ENCODE measurements around the gene DLL1.

The DLL1 gene

DNA sequence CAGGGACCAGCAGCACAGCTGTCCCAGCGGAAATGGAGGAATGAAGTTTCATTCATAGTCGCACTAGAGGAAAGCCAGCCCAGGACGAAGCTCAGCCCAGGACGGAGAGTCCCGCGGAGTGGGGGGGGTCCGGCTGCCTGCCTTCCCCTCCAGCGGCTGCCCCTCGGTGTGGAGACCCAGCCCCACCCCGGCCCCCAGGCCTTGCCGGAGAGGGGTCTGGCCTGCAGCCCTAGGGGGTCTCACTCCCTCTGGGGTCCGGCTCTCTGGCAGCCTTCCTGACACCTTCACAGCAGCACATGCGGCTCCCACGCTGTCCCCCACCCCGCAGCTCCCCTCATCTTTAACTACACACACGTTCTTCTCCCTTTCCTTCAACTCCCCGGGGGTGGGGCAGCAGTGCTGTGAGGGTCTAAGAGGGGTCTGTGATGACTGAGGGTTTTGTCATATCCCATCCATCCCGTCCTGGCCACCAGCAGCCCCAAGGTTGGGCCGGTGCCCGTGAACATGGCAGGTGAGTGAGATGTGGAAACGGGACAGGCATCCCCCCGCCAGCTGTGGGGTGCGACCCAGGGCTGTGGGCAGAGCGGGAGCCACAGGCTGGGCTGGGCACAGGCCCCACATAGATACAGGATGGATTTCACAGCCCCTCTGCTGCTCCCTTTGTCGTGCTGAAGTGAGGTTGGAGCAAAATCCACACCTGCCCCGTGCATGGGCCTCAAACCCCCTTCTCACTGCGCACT lies 41.8 kb downstream of the DLL1 start:
- no peak for DNase-seq

- no peak for DNase-seq
These were observed 42.6 kb downstream of the DLL1 start for GRCh38 chr6:170248111-170248805.

DNA sequence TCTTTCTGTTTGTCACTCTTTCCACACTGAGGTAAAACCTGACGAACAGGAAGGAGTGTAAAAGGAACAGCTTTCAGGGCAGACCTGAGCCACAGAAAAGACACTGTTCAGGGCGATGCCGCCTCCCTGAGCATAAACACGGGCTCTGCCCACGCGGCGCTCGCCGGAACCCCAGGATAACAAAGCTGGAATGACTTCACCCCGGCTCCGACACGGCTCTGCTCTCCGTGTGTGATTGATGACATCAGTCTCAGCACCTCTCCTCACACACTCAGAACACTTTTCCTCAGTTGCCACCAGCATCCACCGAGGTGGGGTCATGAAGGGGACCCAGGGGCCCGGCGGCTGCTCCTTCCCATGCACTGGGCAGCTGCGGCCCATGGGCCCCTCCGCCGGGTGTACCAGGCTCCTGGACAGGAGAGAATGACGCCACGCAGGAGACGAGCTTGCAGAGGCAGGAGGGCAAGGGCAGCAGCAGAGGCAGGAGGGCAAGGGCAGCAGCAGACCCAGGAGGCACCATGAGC lies 43.6 kb downstream of the DLL1 start:
- no peak for DNase-seq

GRCh38 chr6:170245475-170245992 lies 45.3 kb downstream of the DLL1 start:
- no peak for DNase-seq

DNA sequence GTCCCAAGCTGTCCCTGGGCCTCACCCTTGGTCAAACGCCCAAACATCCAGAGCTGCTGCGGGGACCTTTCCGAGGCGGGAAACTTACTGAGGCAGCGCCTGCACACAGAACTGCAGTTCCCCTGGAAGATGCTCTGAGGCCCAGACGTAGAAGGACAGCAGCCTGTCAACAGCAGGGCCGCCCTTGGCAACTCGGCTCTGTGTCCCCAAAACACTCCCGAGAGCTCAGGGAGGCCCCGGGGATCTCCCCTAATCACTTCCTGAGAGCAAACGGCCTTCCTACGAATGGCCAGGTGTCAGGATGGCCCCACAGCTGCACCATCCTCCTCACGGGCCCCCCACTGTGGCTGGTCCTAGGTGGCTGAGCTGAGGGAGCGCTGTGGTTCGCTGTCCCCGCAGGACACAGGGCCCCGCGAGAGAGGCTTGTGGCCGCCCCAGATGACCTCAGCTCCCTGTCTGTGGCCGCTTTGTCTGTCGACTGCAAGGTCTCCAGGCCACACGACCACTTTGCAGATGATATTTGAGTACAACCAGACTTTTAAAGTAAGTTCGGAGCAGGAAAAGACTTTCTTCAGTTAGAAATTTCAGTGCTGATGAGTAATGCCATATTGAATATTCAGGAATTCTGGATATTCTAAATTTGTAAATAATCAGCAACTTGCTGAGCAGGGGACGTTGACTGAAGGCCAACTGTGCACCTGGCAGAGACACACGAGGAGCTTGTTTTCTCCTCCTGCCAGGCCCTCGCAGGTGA lies 46.0 kb downstream of the DLL1 start:
- no peak for DNase-seq

- DNase-seq = no peak
These were observed 47.0 kb downstream of the DLL1 start for GRCh38 chr6:170243791-170244291.

DNA sequence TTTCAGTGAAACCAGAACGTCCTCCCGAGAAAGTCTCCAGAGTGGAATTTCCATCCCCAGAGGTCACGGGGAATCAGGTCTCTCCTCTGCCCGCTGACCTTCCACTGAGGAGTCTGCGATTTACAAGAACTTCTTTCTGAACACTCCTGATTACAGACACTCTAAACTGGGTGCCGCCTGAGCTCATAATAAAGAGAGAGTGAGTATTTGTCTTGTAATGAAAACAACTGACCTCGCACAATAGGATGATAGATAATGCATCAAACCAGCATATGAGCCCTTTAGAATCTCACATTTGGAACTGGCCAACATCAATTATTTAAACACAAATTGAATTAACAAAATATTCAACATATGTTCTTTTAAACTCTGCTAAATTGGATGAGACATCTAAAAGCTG lies 47.5 kb downstream of the DLL1 start:
- DNase-seq = no peak

- no peak for DNase-seq
These were observed 51.9 kb downstream of the DLL1 start for GRCh38 chr6:170238741-170239565.

GRCh38 chr6:170237999-170238740 lies 52.7 kb downstream of the DLL1 start:
- no peak for DNase-seq

- no peak for DNase-seq
These were observed 54.6 kb downstream of the DLL1 start for GRCh38 chr6:170236131-170236836.

GRCh38 chr6:170235391-170236125 lies 55.3 kb downstream of the DLL1 start:
- DNase-seq = no peak

DNA sequence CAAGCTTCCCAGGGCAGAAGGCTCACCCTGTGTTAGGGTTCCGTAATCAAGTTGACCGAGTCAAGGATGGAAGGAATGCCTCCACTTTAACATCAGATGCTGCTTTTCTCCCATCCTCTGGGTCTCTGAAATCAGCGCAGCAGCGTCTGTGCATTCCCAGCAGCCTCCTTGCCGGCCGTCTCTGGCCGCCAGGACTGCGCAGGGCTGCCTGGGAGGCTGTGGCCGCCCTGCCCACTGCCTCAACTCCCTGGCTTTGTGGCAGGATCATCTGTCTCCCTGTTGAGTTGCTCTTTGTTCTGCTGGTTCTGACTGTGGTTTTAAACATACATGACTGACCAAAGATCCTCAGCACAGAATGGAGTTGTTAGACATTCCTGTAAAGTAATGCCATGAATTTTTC lies 56.5 kb downstream of the DLL1 start:
- no peak for DNase-seq

DNA sequence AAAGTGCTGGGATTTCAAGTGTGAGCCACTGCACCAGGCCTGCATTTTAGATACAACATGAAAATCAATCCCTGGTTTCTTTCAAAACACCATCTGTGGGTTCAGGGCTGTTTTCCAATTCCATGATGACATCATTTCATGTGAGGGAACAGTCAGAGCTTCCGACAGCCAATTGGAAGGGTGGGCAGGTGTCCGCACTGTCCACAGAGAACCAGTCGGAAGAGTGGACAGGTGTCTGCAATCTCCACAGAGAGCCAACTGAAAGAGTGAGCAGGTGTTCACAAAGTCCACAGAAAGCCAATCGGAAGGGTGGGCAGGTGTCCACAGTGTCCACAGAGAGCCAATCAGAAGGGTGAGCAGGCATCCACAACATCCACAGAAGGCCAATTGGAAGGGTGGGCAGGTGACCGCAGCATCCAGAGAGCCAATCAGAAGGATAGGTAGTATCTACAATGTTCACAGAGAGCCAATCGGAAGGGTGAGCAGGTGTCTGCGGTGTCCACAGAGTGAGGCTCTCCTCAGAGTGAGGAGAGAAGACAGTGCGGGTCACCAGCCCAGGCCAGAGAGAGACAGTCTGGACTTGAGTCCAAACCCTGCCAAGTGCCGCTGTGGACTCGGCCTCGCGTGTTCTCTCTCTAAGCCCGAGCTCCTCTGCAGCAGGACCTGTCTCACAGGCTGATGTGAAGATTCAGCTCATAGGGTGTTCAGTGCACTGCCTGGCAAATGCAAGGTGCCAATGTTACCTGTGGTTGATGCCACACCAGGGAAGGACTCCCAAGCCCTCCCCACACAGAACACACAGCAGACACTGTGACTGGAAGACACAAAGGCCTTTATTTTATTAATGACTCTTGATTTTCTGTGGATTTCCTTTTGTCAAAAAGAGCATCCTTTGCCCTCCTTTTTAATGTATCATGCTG lies 57.3 kb downstream of the DLL1 start:
- no peak for DNase-seq
